GM19035 (cell line): Measurements from ENCODE around the gene CACNA1H.
"Not testable (repeated sequence)": the region's sequence is repeated elsewhere in the genome, so short reads cannot be mapped to it uniquely, and the experiment has no call there.

Source experiments
- ATAC-seq: cut with Tn5 transposase; IDR thresholded peaks from one replicate; pipeline ENCODE4 v1.9.1; 2021; ENCODE audit not compliant: unreplicated experiment

The CACNA1H gene

DNA sequence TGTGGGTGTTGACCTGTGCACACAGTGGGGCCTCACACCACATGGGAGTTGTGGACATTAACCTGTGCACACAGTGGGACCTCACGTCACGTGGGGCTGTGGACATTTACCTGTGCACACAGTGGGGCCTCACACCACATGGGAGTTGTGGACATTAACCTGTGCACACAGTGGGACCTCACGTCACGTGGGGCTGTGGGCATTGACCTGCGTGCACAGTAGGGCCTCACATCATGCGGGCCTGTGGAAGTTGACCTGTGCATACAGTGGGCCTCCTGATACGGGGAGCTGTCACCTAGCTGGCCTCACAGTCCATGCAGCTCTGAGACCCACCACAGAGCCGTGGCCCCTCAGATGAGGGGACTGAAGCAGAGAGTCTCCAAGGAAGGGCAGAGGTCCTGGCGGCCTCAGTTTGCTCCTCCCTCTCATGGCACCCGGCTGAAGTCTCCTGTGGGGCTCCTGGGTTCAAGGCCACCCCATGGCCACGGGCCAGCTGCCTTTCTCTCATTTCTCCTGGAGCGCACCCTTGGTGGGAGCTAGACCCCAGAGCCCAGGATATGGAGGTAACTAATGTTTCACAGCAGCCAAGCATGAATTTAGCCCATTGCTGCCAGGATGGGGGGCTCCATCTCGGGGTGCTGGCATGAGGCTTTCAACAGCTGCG is 21.0 kb downstream of the CACNA1H start:
- no peak for ATAC-seq

GRCh38 chr16:1174477-1175357 is 21.8 kb downstream of the CACNA1H start:
- no peak for ATAC-seq

- ATAC-seq, result no peak
Observed at GRCh38 chr16:1175566-1176279, 22.8 kb downstream of the CACNA1H start.

DNA sequence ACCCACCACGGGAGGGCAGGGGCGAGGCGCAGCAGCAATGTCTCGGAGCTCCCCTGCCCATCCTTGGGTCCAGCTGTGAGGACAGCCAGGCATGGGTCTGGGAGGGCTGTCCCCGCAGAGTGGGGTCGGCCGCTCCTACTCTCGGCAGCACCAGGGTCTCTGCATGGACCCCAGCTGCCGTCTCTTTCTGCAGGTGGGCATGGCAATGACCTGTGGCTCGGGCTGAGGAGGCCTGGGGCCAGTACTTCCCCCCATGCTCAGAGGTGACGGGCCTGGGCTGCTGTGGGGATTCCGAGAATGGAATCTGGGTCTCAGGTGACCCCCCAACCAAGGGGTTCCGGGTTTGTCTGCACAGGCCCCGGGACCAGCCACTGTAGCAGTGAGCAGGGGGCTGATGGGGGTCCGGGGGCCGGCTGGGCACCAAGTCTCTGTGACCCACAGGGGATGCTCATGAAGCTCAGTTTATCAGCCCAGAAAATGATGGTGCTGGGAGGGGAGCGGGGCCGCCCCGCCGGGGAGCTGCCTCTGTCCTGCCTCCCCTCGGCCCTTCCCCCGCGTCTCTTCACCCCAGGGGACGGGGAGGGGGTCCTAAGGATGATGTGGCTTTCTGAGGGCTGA is 23.5 kb downstream of the CACNA1H start:
- no peak for ATAC-seq

- ATAC-seq, result no peak
Observed at GRCh38 chr16:1177053-1177452, 24.1 kb downstream of the CACNA1H start.

DNA sequence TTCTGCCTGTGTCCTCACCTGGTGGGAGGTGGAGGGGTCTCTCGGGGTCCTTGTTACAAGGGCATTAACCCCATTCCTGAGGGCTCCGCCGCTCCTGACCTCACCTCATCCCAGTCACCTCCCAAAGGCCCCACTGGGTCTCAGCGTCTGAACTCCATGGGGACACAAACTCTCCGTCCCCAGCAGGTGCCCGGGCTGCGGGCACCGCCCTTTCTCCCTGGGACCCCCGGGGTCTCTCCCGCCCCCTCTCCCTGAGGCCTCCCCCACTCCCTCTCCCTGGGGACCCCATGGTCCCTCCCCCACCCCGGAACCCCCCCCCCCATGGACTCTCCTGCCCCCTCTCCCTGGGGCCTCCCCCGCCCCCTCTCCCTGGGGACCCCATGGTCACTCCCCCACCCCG is 24.8 kb downstream of the CACNA1H start:
- ATAC-seq, result no peak

DNA sequence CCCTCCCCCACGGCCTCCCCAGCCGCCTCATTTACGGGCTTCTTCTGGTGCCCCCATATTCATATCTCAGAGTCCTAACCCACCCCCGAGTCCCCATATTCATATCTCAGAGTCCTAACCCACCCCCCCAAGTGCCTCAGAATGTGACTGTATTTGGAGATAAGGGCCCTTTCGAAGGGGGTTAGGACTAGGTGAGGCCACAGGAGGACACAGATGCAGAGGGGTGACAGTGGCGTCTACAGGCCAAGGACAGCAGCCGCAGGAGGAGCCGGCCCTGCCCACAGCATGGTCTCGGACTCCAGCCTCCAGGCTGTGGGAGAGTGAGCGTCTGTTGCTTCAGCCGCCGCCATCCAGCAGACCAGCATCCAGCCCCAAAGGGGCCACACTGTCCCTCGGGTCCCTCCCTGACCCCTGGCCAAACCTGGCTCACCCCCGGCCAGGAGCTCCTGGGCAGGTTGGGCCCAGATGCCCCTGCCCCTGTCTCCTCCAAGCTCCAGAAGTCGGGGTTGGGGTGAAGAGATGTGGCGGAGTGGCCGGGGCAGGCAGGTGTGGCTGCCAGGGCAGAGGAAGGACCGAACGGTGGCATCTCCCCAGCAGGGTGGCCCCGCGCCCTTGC is 25.5 kb downstream of the CACNA1H start:
- ATAC-seq, result no peak

DNA sequence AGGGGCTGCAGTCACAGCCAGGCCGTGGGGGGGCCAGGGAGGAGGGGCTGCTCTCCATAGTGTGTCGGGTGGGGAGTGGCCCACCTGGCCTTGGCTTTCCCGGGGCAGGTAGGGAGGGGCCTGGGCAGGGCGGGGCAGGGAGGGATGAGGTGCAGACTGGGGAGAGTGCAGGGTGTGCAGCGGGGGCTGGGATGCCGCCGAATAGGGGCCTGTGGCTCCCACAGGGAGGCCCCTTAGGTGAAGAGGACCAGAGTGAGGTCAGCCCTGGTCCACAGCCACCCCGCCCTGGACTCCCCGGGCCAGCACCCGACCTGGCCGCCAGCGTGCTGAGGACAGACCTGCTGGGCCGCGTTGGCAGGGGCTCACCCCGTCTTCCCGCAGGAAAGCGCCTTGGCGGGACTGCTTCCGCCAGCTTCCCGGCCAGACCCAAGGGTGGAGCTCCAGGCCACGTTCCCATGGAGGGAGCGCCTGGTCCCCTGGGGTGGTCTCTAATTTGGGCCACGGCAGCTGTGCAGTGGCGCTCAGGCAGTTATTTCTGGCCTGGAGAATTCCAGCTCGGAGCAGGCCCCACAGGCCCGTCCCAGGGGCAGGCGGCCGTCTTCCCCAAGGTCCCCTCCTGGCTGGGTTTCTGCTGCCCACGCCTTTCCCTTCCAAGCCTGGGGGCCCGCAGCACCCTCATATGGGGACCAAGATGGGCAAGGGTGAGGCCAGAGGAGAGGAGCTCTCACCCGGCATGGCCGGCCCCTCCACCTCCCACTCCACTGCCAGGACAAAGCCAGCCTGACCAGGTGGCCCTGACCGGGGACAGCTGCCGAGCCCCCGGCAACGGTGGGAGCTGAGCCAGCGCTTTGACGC is 27.9 kb downstream of the CACNA1H start:
- no peak for ATAC-seq

DNA sequence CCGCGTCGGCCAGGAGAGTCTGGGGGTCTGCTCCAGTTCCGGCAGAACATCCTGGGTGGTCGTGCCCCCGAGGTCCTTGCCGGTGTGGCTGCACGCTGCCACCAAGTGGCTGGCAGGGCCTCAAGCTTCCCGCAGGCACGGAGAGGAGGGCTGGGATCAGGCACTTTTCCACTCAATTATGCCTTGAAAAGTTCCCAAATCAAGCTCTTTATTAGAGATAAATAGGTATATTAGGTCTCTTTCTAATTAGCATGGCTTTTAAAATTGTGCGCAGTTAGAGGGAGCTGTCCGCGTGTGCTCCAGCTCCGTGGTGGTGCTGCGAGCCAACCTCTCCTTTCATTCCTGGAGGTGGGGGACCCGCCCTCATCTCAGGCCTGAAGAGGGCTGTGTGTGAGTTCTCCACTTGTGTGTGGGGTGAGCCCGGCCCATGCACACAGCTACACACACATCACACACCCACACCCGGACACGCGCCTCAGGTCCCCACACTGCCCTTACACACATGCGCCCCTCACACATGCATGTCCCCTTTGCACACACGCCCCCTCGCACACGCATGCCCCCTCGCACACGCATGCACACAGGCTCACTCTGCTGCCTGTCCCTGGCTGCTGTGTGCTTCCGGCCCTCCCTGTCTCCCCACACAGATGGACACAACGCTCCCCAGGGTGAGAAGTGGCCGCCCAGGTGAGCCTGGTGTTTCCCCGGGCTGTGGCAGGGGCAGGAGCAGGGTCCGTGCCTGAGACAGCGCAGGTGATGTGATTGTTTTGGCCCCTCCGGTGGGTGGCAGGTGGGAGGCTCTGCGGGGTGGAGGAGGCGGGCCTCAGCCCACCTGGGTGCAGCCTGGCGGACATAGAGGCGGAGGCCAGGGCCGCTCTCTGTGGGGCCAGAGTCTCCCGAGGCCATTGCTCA is 28.8 kb downstream of the CACNA1H start:
- no peak for ATAC-seq

DNA sequence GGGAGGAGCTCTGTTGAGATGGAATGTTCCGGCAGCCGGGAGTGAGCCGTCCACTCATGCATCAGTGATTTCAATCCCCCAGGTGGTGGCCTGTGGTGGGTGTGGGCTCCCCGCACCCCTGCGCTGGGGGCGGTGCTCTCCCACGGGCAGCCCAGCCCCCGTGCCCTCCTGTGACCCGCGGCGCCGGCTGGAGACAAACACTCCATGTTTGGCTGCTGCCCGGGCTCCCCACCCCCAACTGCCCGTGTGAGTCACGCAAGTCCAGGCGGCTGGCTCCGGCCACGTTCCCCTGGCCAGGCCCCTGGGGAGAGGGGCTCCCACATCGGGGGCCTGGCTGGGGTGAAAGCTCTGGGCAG is 29.4 kb downstream of the CACNA1H start:
- no peak for ATAC-seq

GRCh38 chr16:1182950-1183907 is 30.3 kb downstream of the CACNA1H start:
- no peak for ATAC-seq

- no peak for ATAC-seq
Observed at GRCh38 chr16:1184156-1184868, 31.4 kb downstream of the CACNA1H start.

DNA sequence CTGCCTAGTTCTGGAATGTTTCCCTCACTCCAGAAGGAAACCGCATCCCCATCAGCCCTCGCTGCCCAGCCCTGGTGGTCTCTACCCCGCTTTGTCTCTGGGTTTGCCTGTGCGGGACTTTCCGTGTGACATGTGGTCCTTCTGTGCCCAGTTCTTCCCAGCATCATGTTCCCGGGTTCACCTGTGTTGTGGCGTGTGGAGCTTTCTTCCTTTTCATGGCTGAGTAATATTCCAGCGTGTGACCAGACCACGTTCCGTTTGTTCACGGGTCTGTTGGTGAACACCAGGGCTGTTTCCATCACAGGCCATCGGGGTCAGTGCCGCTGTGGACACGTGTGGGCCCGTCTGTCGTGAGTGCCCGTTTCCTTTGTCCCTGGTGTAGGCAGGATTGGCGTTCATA is 32.1 kb downstream of the CACNA1H start:
- no peak for ATAC-seq

GRCh38 chr16:1185460-1186207 is 32.7 kb downstream of the CACNA1H start:
- not testable (repeated sequence) for ATAC-seq

GRCh38 chr16:1188432-1189189 is 35.7 kb downstream of the CACNA1H start:
- no peak for ATAC-seq

DNA sequence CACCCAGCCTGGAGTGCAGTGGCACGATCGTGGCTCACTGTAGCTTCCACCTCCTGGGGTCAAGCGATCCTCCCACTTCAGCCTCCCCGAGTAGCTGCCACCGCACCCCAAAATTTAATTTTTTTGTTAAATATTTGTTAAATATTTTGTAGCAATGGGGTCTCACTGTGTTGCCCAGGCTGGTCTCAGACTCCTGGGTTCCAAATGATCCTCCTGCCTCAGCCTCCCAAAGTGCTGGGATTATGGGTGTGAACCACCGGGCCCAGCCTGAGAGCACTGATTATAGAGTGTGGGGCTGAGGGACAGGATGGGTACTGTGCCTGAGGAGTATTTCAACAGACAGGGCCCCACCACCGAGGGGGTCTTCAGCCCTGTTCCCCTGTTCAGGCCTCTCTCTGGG is 36.5 kb downstream of the CACNA1H start:
- no peak for ATAC-seq
